GM19035 (cell line): ENCODE measurements around the gene ERFL.

Source experiments
- ATAC-seq: cut with Tn5 transposase; IDR thresholded peaks from one replicate; pipeline ENCODE4 v1.9.1; 2021; ENCODE audit not compliant: unreplicated experiment

The ERFL gene

DNA sequence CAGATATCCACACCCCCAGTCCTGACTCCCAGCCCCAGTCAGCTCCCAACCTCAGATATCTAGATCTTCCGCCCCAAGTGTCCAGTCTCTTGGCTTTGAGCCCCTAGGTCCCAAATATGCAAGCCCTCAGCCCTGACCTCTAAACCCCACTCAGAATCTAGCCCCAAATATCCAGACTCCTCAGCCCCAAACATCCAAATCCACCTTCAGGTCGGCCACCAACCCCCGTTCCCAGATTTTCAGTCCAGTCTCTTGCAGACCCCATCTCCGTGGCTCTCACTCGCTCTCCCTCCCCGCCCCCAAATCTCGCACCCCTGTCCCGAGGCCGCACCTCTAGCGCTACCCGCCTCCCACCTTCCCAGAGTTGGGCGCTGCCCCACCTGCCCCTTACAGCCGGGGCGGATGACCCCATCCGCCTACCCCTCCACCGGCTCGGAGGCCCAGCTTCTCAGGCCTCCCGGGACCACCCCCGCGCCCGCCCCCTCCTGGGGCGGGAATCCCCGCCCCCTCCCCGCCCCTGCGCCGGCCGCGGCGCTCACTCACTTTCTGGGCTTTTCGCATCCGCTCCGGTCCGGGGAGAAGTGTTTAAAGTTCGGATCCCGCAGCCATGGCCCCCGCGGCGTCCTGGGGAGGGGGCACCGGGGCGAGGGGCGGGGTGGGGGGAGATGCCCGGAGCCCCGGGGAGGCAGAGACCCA lies 604 bp downstream of the ERFL start:
- ATAC-seq: no peak

DNA sequence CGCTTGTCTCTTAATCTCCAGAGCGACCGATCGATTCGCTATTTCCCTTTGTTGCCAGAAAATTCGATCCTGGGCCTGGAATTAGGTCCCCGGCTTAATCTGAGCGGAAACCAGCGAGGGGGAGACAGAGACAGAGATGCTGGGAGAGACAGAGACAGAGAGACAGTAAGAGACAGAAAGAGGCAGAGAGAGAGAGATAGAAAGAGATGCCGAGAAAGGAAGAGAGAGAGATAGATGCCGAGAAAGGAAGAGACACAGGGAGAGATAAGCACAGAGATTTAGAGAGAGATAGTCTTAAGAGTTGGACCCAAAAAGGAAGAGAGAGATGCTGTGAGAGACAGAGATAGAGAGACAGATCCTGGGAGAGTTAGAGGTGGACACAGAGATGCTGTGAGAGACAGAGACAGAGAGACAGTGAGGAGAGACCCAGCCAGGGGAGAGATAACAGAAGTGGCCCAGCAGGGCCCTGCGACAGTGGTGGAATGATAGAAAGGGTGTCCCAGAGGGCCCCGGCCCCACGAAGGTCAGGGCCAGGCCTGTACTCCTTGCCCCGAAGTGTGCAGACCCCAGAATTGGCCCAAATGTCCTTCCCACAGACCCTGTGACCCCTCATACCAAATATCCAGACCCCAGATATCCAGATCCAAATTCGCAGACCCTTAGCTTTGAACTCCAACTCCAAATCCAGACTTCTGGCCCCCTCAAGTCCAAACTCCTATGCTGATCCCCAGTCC lies 1.3 kb downstream of the ERFL start:
- ATAC-seq: no peak

DNA sequence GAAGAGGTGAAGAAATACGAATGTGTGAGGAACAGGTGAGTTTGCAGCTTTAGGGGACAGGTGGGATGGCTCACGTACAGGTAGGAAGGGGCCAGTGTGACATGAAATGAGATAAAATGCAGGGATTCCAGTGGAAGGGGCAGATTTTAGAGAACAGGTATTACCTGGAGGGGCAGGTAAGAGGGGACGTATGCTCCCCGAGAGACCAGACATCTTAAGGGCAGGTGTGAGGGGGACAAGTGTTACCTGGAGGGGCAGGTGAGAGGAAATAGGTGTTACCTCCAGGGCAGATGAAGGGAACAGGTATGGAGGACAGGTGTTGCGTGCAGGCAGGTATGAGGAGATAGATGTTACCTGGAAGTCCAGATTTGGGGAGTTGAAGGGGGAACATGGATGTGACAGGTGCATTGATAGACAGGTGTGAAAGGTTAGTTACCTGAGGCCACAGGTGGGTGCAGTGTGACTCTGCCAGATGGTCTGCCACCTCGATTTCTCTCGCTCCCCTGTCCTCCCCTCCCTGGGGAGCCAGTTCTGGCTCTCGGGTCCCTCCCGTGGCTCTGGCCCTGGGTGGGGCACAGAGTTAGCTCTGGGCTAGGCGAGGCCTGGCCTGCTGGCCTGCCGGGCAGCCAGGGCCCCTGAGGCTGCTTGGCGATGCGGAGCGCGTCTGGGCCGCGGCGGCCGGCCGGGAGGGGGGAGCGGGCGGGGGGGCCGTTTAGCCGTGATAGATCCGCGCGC lies 2.1 kb downstream of the ERFL start:
- no peak for ATAC-seq

DNA sequence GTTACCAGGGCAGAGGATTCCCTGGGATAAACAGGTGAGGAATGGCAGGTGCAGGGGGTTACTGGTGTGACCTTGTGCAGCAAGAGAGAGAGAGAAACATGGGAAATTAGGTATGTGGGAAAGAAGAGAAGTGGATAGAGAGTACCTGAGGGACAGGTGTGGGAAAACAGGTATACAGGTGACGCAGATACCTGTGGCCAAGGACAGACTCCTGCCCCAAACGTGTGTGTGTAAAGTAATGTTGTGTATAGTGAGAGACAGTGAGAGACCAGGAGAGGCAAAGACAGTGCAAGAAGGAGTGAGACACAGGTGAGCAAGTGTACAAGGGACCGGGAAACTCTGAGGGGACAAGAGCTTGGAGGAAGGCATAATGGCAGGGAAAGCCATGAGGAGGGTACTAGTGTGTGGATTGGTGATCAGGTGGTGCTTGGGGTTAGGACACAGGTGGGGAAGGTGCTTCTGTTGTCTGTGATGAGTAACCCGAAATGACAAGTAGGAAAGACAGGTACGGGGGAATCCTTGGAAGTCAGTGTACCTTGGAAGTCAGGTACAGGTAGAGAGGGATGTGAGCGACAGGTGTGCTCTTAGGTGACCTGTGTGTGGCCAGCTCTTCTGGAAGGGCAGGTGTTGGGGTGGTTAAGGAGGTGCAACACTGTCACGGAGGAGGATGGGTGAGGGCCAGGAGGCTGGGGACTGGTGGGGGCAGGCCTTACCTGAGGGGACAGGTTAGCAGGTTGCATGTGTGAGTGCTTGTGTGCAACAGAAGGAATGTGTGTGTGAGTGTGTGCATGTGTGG lies 2.8 kb downstream of the ERFL start:
- no peak for ATAC-seq

GRCh38 chr19:41924151-41925145 lies 3.8 kb downstream of the ERFL start:
- ATAC-seq: no peak

DNA sequence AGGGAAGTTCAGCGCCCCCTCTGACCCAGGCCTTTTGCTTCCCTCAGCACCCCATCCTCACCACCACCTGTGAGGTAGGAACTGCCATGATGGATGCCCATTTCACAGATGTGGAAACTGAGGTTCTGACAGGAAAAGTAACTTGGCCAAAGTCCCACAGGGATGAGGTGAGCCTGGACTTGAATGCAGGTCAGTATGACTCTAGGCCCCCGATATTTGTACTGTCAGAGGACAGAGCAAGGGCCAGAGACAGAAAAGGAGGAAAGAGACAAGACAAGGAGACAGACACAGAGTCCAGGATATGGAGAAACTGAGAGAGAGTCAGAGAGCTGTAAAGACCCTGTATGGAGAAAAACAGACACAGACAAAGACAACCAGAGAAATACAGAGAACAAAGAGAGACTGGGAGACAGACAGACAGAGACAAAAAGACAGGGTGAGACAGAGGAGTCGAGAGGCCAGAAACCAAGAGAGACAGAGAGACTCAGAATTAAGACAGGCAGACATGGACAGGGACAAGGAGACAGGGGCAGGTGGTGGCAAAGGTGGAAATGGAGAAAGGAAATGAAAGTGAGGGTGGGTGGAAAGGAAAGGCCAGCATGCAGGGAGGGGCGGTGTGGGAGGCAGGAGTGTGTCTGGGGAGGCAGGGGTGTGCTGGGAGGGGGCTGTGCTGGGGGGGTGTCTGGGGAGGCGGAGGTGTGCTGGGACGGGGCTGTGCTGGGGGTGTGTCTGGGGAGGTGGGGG lies 5.0 kb downstream of the ERFL start:
- ATAC-seq: no peak

- ATAC-seq: no peak
Observed at GRCh38 chr19:41922585-41922984, 5.7 kb downstream of the ERFL start.

DNA sequence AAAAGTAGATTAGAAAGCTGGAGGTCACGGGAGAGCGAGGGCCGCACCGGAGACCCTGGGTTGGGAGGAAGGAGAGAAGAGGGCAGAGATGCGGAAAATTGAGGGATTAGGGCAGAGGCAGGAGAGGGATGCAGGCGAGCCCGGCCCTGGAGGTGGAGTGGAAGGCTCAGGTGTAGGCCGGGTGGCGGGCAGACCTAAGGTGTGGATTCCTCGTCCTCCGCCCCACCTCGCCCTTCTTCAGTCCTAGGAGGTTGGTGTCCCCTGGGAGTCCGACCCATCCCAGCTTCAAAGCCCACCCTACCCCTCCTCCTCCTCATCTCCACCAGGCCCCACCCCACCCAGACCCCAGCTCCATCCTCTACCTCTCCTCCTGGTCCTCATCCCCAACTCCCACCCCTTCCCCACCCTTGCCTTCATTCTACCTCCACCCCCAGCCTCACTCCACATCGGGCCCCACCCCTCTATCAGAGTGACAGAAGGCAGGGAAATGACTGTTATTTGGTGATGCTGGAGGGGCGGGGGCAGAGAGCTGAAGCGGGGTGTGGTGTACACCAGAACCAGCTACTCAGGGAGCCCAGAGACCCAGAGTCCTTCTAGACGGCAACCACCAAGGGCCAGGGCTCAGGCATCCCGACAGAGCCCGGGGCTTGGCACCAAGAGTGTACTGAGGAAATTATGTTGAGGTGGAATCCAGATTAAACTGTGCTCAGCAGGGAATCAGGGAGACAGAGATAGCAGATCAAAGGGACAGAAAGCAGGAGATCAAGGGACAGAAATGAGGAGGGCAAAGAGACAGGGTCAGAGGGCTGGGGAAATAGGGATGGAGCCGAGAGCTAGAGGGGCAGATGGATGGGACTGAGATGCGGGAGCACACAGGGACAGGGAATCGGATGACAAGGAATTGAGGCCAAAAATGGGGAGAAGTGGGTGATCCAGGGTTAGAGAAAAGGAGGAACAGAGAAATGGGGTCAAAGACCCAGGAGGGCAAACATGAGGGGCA lies 6.4 kb downstream of the ERFL start:
- ATAC-seq: no peak

- ATAC-seq: no peak
Observed at GRCh38 chr19:41920882-41921576, 7.2 kb downstream of the ERFL start.

- no peak for ATAC-seq
Observed at GRCh38 chr19:41919948-41920712, 8.1 kb downstream of the ERFL start.

- ATAC-seq: no peak
Observed at GRCh38 chr19:41918653-41919244, 9.5 kb downstream of the ERFL start.

- no peak for ATAC-seq
Observed at GRCh38 chr19:41918095-41918494, 10.2 kb downstream of the ERFL start.

DNA sequence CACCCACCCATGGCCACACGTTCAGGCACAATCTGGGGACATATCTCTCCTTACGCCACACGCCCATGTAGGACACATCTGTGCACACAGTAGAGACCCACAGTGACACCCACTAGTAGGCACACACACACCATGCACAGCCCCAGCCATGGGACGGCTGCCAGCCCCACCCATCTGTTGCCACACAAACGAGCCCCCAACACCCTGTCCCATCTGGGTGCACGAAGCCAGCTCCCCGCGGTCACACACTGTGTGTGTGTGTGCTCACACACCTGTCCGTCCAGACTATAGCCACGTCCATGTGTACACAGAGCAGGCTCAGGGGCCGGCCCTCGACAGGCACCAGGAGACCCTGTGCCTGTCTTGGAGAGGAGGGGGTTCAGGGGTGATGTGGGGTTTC lies 10.6 kb downstream of the ERFL start:
- no peak for ATAC-seq

DNA sequence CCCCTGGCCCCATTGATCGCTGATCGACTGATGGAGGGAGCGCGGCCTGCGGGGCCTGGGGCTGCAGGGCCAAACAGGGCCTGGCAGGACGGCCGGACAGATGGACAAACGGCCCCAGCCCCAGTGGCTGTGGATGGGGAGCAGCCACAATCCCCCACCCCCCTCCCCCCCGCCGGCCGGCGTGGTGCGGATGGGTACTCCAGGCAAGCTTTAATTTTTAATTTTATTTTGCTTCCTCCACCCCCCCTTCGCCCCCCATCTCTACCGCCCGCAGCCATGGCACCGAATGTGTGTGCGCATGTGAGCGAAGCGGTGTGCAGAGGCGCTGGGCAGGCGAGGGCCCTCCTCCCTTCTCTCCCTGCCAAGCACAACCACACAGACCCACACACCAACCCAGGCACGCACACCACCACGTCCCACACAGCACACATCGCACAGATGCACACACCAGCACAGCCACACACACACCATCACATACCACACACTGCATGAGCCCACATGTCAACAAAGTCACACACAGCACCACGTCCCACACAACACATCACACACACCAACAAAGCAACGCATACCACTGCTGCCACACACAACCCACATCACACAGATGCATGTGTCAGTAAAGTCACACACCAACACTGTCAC lies 12.4 kb downstream of the ERFL start:
- ATAC-seq: no peak

DNA sequence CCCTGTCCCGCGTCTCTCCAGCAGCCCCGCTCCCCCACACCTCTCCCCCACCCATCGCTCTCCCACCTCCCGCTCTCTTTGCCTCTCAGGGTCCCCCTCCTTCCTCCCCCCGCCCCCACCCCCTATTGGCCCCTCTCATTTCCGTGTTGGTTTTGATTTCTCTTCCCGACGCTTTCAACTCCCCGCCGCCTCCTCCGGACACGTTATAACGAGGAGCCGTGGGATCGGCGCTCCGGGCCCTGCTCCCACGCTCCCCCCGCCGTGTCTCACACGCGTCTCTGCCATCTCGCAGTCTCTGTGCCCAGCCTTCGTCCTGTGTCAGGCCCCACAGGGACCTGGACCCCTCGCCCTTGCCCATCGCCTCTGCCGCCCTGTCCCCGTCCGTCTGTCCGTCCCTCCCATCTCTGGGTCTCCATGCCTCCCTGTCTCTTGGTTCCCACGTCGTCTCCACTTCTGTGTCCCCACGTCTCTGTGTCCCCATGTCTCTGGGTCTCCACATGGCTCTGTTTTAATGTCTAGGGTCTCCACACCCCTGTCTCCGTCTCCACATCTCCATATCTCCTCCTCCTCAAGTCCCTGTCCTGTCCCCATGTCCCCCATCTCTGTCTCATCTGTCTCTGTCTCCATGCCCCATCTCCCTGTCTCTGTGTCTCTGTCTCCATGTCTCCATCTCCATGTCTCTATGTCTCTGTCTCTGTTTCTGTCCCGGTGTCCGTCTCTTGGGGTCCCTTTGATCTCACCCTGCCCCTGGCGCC lies 13.1 kb downstream of the ERFL start:
- ATAC-seq: no peak
